ENCODE measurements around the gene TCEAL5. TPM values are rescaled to one million over a fixed set of nuclear protein-coding genes. Genes with fewer than 3 reads are reported as not detected.
"Not testable (repeated sequence)": the region's sequence is repeated elsewhere in the genome, so short reads cannot be mapped to it uniquely, and the experiment has no call there.

Gene TCEAL5
- total and polyA plus RNA-seq, 7 donors: 0.08 to 0.09 TPM; not detected in 5

- H3K27ac ChIP-seq: no peak overlapping the region
- 50 to 91% (median 88%) methylated on average over 1 of the region's 1 CpG for WGBS, 3 donors
- ATAC-seq (no peak), DNase-seq (no peak)
- H3K4me3 ChIP-seq: no peak overlapping the region
- no peaks in the 10 kb centered on the region for H3K9me3 ChIP-seq
- H3K4me1 ChIP-seq: no peaks in the 10 kb centered on the region
- H3K27me3 ChIP-seq (ENCODE audit: insufficient read depth in 3 of 3, low read length in 2 of 3): peaks cover 0 to 9% (median 0%) of the 10 kb centered on the region in 3 donors
- intact Hi-C loops (cut with DNase I): no loop called here
- TF ChIP-seq CTCF (IDR thresholded peaks at IDR 0.05): no peak
- H3K36me3 ChIP-seq (ENCODE audit: insufficient read depth in 1 of 2, low read depth in 1 of 2): no peaks in the 10 kb centered on the region
Measured at GRCh38 chrX:103236296-103236695, 40.3 kb downstream of the TCEAL5 start.

GRCh38 chrX:103235608-103236007 lies 40.9 kb downstream of the TCEAL5 start:
- H3K4me1 ChIP-seq; H3K27ac ChIP-seq; intact Hi-C loops (cut with DNase I); ATAC-seq; H3K9me3 ChIP-seq; H3K36me3 ChIP-seq (ENCODE audit: insufficient read depth in 1 of 2, low read depth in 1 of 2); DNase-seq; H3K4me3 ChIP-seq: not testable (repeated sequence)
- 48 to 93% (median 64%) methylated on average over 2 of the region's 2 CpGs for WGBS, 3 donors
- H3K27me3 ChIP-seq (ENCODE audit: insufficient read depth in 3 of 3, low read length in 2 of 3): peaks cover 0 to 13% (median 0%) of the 10 kb centered on the region in 3 donors

- peaks cover 0 to 13% (median 0%) of the 10 kb centered on the region in 3 donors for H3K27me3 ChIP-seq (ENCODE audit: insufficient read depth in 3 of 3, low read length in 2 of 3)
- H3K9me3 ChIP-seq: no peaks in the 10 kb centered on the region
- no peak for DNase-seq
- TF ChIP-seq CTCF (IDR thresholded peaks at IDR 0.05): no peak
- 57 to 80% (median 77%) methylated on average over 1 of the region's 1 CpG for WGBS, 3 donors
- no peaks in the 10 kb centered on the region for H3K36me3 ChIP-seq (ENCODE audit: insufficient read depth in 1 of 2, low read depth in 1 of 2)
- intact Hi-C loops (cut with DNase I): no loop called here
- no peak overlapping the region for H3K4me3 ChIP-seq
- H3K27ac ChIP-seq: no peak overlapping the region
- no peaks in the 10 kb centered on the region for H3K4me1 ChIP-seq
- no peak for ATAC-seq
Measured at GRCh38 chrX:103234869-103235268, 41.7 kb downstream of the TCEAL5 start.

- Histone ChIP-seq H3K27me3 (ENCODE audit: insufficient read depth in 3 of 3, low read length in 2 of 3) (peaks cover 0 to 14% (median 0%) of the 10 kb centered on the region in 3 donors), H3K27ac (no peak overlapping the region), H3K4me3 (no peak overlapping the region), H3K9me3 (no peaks in the 10 kb centered on the region), H3K36me3 (ENCODE audit: insufficient read depth in 1 of 2, low read depth in 1 of 2) (no peaks in the 10 kb centered on the region), H3K4me1 (no peaks in the 10 kb centered on the region)
- ATAC-seq (no peak), DNase-seq (no peak)
- intact Hi-C loops (cut with DNase I): no loop called here
- TF ChIP-seq CTCF (IDR thresholded peaks at IDR 0.05): no peak
- WGBS, 3 donors: 66 to 92% (median 83%) methylated on average over 2 of the region's 2 CpGs
Measured at GRCh38 chrX:103233263-103233662, 43.3 kb downstream of the TCEAL5 start.

GRCh38 chrX:103225918-103226317 lies 50.6 kb downstream of the TCEAL5 start:
- H3K36me3 ChIP-seq (ENCODE audit: insufficient read depth in 1 of 2, low read depth in 1 of 2); H3K27ac ChIP-seq; H3K4me1 ChIP-seq; intact Hi-C loops (cut with DNase I); H3K4me3 ChIP-seq; ATAC-seq; DNase-seq: not testable (repeated sequence)
- Histone ChIP-seq H3K9me3 (peaks cover 13% of the 10 kb centered on the region), H3K27me3 (ENCODE audit: insufficient read depth in 3 of 3, low read length in 2 of 3) (peaks cover 0 to 26% (median 0%) of the 10 kb centered on the region in 3 donors)
- 76 to 94% (median 89%) methylated on average over 4 of the region's 4 CpGs for WGBS, 3 donors

Other genes with a start within 250 kb of the TCEAL5 start
- gene BEX1, start 212.6 kb downstream of the TCEAL5 start, total RNA-seq: under 1 TPM in 1 of 4 donors, not detected in 3; 0.48 TPM
- under 1 TPM in 2 of 3 donors, not detected in 1; 0.12 to 0.25 TPM for gene BEX1, start 212.6 kb downstream of the TCEAL5 start, polyA plus RNA-seq
- under 1 TPM in 2 of 4 donors, not detected in 2; 0.15 to 0.32 TPM for gene NXF3, start 183.6 kb downstream of the TCEAL5 start, total RNA-seq
- under 1 TPM in 1 of 3 donors, not detected in 2; 0.12 TPM for gene NXF3, start 183.6 kb downstream of the TCEAL5 start, polyA plus RNA-seq
- 1 to 10 TPM; 1.9 to 4.6 (median 2.8) TPM for gene BEX4, start 61.6 kb downstream of the TCEAL5 start, total RNA-seq
- 1 to 10 TPM; 3.7 to 4.9 (median 4.0) TPM for gene BEX4, start 61.6 kb downstream of the TCEAL5 start, polyA plus RNA-seq
- 10 to 100 TPM in 1 of 4 donors, 1 to 10 TPM in 3; 6.6 to 15.8 (median 8.2) TPM for gene TCEAL8, start 21.6 kb downstream of the TCEAL5 start, total RNA-seq
- gene TCEAL8, start 21.6 kb downstream of the TCEAL5 start, polyA plus RNA-seq: 10 to 100 TPM in 2 of 3 donors, 1 to 10 TPM in 1; 9.5 to 13.9 (median 11.0) TPM
- 10 to 100 TPM in 1 of 4 donors, 1 to 10 TPM in 1, under 1 TPM in 2; 0.29 to 13.2 (median 1.4) TPM for gene BEX2, start 34.2 kb upstream of the TCEAL5 start, total RNA-seq
- gene BEX2, start 34.2 kb upstream of the TCEAL5 start, polyA plus RNA-seq: 1 to 10 TPM in 1 of 3 donors, under 1 TPM in 2; 0.21 to 2.7 (median 0.87) TPM
- gene TCEAL7, start 53.5 kb upstream of the TCEAL5 start, total RNA-seq: 10 to 100 TPM in 1 of 4 donors, 1 to 10 TPM in 2, under 1 TPM in 1; 0.78 to 11.8 (median 1.1) TPM
- gene TCEAL7, start 53.5 kb upstream of the TCEAL5 start, polyA plus RNA-seq: 1 to 10 TPM; 1.3 to 1.4 (median 1.4) TPM
- gene TCEAL9, start 79.8 kb upstream of the TCEAL5 start, total RNA-seq: 1 to 10 TPM; 3.4 to 9.1 (median 5.0) TPM
- gene TCEAL9, start 79.8 kb upstream of the TCEAL5 start, polyA plus RNA-seq: 10 to 100 TPM; 11.0 to 15.1 (median 13.3) TPM
- 10 to 100 TPM in 1 of 4 donors, 1 to 10 TPM in 3; 7.1 to 24.4 (median 8.8) TPM for gene BEX3, start 99.8 kb upstream of the TCEAL5 start, total RNA-seq
- 10 to 100 TPM in 2 of 3 donors, 1 to 10 TPM in 1; 6.2 to 12.7 (median 10.8) TPM for gene BEX3, start 99.8 kb upstream of the TCEAL5 start, polyA plus RNA-seq
- under 1 TPM in 1 of 4 donors, not detected in 3; 0.14 TPM for gene RAB40A, start 242.7 kb upstream of the TCEAL5 start, total RNA-seq
- under 1 TPM in 1 of 3 donors, not detected in 2; 0.06 TPM for gene RAB40A, start 242.7 kb upstream of the TCEAL5 start, polyA plus RNA-seq